Sigmoid colon (tissue), 4 donors: Measurements from ENCODE around the gene RNASEH2B.

Experiments
- CTCF ChIP-seq, 4 experiments: fragments of 450-650 bp in 3 of 4; fragments of 200-600 bp in 1 of 4; IDR thresholded peaks; one replicate each; pipeline ENCODE4 v1.5.1; 2016 to 2019; ENCODE audit warnings: antibody characterized with exemption in 4 of 4, mild to moderate bottlenecking in 3 of 4, moderate library complexity in 2 of 4
- EP300 ChIP-seq, 4 donors: sonication (generic); formaldehyde crosslinking; IDR thresholded peaks; one replicate each; pipeline ENCODE4 v1.6.1; 2017; ENCODE audit warnings: antibody characterized with exemption in 4 of 4
- POLR2A ChIP-seq, 2 donors: fragments of 450-650 bp; IDR thresholded peaks; one replicate each; pipeline ENCODE4 v1.6.1; 2016; ENCODE audit warnings: antibody characterized with exemption in 2 of 2, mild to moderate bottlenecking in 2 of 2, moderate library complexity in 2 of 2
- POLR2AphosphoS5 ChIP-seq, 4 donors: sonication (generic); formaldehyde crosslinking; IDR thresholded peaks; one replicate each; pipeline ENCODE4 v1.6.1; 2017; ENCODE audit warnings: antibody characterized with exemption in 4 of 4

- TF ChIP-seq CTCF (IDR thresholded peaks at IDR 0.05) (peak; percentile 54 to 81 (median 70)), POLR2A (IDR thresholded peaks at IDR 0.05) (no peak), POLR2AphosphoS5 (IDR thresholded peaks at IDR 0.05) (no peak), EP300 (IDR thresholded peaks at IDR 0.05) (no peak)
These were observed 2.6 kb downstream of the RNASEH2B start for GRCh38 chr13:50911937-50912795.
